ENCODE measurements around the gene KLK3. TPM values are rescaled to one million over a fixed set of nuclear protein-coding genes. Genes with fewer than 3 reads are reported as not detected.

KLK3 gene
- total and polyA plus RNA-seq, 2 experiments from 2014 or later: not detected

DNA sequence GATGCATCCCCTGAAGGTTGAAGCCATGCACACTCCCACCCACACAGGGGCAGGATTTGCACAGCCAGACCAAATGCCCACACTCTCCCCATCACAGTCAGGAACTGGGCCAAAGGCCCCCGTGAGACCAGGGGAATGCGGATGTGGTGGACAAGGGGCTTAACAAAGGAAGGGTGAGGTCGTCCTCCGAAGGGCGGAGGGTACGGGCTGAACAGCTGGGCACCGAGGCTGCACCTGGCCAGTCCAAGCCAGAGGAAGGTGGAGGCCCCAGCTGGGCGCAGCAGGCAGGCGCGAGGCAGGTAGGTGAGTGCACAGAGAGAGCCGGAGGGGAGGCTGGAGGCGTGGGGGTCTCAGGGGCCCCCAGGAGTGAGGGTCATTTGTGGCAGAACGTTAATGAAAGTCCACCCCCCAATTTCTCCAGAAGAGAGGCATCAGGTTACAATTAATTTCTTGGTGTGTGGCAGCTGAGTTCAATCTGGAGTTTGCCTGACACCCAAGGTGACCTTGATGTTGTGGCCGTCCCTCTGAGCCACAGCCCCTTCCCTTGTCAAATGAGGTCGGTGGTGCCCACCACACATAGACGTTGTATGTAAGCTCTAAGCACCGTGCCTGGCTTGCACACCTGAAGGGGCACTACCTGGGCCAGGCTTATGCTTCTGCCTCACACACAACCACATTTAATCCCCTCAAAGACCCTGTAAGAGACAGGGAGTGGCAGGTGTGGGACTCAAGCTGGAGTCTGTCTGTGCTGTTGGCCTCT lies 24.3 kb upstream of the KLK3 start:
- Histone ChIP-seq H3K4me1 (ENCODE audit: insufficient read depth) (peaks cover 4% of the 10 kb centered on the region), H3K27ac (no peak overlapping the region), H3K9me2 (replicated peaks; ENCODE audit: insufficient read depth) (no peaks in the 10 kb centered on the region), H3K4me3 (no peak overlapping the region), H3K4me2 (no peak overlapping the region), H3K79me2 (no peaks in the 10 kb centered on the region), H4K20me1 (ENCODE audit: insufficient read depth, poor library complexity, severe bottlenecking) (no peaks in the 10 kb centered on the region), H3K27me3 (no peaks in the 10 kb centered on the region), H3K36me3 (replicated peaks; ENCODE audit: insufficient read depth, low read depth) (no peaks in the 10 kb centered on the region), H3K9me3 (ENCODE audit: low read depth) (no peaks in the 10 kb centered on the region), H2AFZ (no peak overlapping the region)
- TF ChIP-seq, protein P1, sequence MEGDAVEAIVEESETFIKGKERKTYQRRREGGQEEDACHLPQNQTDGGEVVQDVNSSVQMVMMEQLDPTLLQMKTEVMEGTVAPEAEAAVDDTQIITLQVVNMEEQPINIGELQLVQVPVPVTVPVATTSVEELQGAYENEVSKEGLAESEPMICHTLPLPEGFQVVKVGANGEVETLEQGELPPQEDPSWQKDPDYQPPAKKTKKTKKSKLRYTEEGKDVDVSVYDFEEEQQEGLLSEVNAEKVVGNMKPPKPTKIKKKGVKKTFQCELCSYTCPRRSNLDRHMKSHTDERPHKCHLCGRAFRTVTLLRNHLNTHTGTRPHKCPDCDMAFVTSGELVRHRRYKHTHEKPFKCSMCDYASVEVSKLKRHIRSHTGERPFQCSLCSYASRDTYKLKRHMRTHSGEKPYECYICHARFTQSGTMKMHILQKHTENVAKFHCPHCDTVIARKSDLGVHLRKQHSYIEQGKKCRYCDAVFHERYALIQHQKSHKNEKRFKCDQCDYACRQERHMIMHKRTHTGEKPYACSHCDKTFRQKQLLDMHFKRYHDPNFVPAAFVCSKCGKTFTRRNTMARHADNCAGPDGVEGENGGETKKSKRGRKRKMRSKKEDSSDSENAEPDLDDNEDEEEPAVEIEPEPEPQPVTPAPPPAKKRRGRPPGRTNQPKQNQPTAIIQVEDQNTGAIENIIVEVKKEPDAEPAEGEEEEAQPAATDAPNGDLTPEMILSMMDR (IDR thresholded peaks at IDR 0.05; ENCODE audit: poor library complexity): no peak
- no peak for TF ChIP-seq EZH2phosphoT487 (IDR thresholded peaks at IDR 0.05; ENCODE audit: low read depth, severe bottlenecking, unreplicated experiment)
- no peak for TF ChIP-seq EZH2 (IDR thresholded peaks at IDR 0.05; ENCODE audit: borderline replicate concordance)
- DNase-seq (ENCODE audit: low spot score): no peak
- 64% methylated on average over 17 of the region's 17 CpGs for WGBS (ENCODE audit: low lambda C conversion rate, missing lambda C conversion rate)

DNA sequence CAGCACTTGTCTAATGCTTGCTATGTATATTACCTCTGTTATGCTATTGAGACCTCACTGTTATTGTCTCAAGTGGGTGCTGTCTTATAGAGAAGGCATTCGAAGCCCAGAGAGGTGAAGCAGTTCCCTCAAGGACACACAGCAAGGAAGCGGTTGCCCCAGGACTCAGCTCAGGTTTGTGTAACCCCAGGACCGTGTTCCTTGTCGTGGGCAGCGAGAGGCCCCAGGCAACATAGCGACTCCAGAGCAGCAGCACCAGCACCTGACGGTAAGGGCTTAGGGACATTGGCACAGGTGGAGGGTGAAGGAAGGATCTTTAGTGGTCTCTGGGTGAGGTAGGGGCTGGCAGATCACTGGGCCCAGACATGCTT lies 23.7 kb upstream of the KLK3 start:
- no peak for DNase-seq (ENCODE audit: low spot score)
- WGBS (ENCODE audit: low lambda C conversion rate, missing lambda C conversion rate): 77% methylated on average over 7 of the region's 7 CpGs
- Histone ChIP-seq H3K27ac (no peak overlapping the region), H3K9me2 (replicated peaks; ENCODE audit: insufficient read depth) (no peaks in the 10 kb centered on the region), H3K4me2 (no peak overlapping the region), H2AFZ (no peak overlapping the region), H3K9me3 (ENCODE audit: low read depth) (no peaks in the 10 kb centered on the region), H3K79me2 (no peaks in the 10 kb centered on the region), H3K36me3 (replicated peaks; ENCODE audit: insufficient read depth, low read depth) (no peaks in the 10 kb centered on the region), H3K27me3 (no peaks in the 10 kb centered on the region), H3K4me1 (ENCODE audit: insufficient read depth) (peaks cover 6% of the 10 kb centered on the region), H4K20me1 (ENCODE audit: insufficient read depth, poor library complexity, severe bottlenecking) (no peaks in the 10 kb centered on the region), H3K4me3 (no peak overlapping the region)
- no peak for TF ChIP-seq EZH2phosphoT487 (IDR thresholded peaks at IDR 0.05; ENCODE audit: low read depth, severe bottlenecking, unreplicated experiment)
- no peak for TF ChIP-seq EZH2 (IDR thresholded peaks at IDR 0.05; ENCODE audit: borderline replicate concordance)

DNA sequence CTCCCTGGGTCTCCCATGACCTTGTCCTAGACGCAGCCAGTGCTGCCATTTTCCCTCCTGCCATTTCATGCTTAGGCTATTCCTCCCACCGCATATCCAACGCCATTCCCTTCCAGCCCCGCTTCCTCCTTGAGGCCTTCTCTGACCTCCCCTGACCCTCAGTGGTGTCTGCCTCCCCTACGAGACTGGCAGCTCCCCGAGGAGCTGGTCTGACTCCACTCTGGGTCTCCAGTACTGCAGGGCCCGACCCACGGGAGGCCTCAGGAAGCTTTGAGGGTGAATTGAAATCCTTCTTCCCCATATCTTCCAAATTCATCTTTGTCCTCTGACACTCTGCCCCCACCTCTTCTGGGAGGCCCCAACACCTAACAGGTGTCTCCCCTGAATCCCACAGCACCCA lies 22.0 kb upstream of the KLK3 start:
- H3K9me2 ChIP-seq (replicated peaks; ENCODE audit: insufficient read depth): no peaks in the 10 kb centered on the region
- H3K9me3 ChIP-seq (ENCODE audit: low read depth): no peaks in the 10 kb centered on the region
- H4K20me1 ChIP-seq (ENCODE audit: insufficient read depth, poor library complexity, severe bottlenecking): no peaks in the 10 kb centered on the region
- no peak overlapping the region for H3K4me3 ChIP-seq
- peaks cover 6% of the 10 kb centered on the region for H3K4me1 ChIP-seq (ENCODE audit: insufficient read depth)
- H3K36me3 ChIP-seq (replicated peaks; ENCODE audit: insufficient read depth, low read depth): no peaks in the 10 kb centered on the region
- no peak overlapping the region for H3K27ac ChIP-seq
- no peak overlapping the region for H2AFZ ChIP-seq
- no peak overlapping the region for H3K4me2 ChIP-seq
- WGBS (ENCODE audit: low lambda C conversion rate, missing lambda C conversion rate): 90% methylated on average over 8 of the region's 8 CpGs
- TF ChIP-seq, protein P1 (IDR thresholded peaks at IDR 0.05; ENCODE audit: poor library complexity): no peak
- TF ChIP-seq EZH2 (IDR thresholded peaks at IDR 0.05; ENCODE audit: borderline replicate concordance): no peak
- no peak for TF ChIP-seq EZH2phosphoT487 (IDR thresholded peaks at IDR 0.05; ENCODE audit: low read depth, severe bottlenecking, unreplicated experiment)
- no peak for DNase-seq (ENCODE audit: low spot score)
- H3K27me3 ChIP-seq: no peaks in the 10 kb centered on the region
- no peaks in the 10 kb centered on the region for H3K79me2 ChIP-seq

DNA sequence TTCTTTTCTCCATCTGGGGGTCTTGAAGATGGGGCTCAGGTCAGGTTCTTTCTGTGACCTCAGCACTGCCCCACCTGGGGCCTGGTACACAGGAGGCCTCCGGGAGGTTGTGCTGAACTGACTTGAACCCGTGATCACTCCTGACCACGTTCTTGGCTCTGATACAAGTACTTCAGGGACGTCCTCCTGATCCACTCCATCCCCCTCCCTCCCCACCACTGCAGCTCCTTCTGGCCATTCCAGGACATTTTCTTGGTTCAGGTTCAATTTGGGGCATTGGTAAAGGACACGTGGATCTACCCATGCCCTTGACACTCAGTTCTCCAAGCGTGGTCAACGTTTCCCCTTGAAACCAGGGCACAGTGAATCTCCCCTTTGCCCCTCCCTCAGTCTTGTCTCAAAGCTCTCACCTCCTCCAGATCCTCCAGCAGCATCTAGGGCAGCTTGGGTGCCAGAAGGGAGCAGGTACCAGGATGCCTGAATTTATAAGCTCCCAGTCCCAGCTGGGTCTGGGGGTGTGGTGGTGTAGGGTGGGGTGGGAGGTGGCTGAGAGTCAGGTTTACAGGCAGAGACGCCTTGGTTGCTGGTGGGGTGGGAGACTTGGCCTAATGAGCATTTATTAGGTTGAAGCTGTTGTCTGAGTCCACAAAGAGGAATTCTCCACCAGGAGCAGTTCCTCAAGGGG lies 21.5 kb upstream of the KLK3 start, which contains the start of gene KLK15:
TSS of gene KLK15 (minus strand) at position 458 of the 685 bp plus-strand sequence. CDS start 2,082 bp downstream, outside the sequence.
- WGBS (ENCODE audit: low lambda C conversion rate, missing lambda C conversion rate): 85% methylated on average over 8 of the region's 8 CpGs
- DNase-seq (ENCODE audit: low spot score): no peak
- Histone ChIP-seq H3K27me3 (no peaks in the 10 kb centered on the region), H3K4me2 (no peak within 1 kb of the TSS), H4K20me1 (ENCODE audit: insufficient read depth, poor library complexity, severe bottlenecking) (no peaks in the 10 kb centered on the region), H3K27ac (no peak within 1 kb of the TSS), H3K9me3 (ENCODE audit: low read depth) (no peaks in the 10 kb centered on the region), H3K79me2 (no peaks in the 10 kb centered on the region), H2AFZ (no peak within 1 kb of the TSS), H3K9me2 (replicated peaks; ENCODE audit: insufficient read depth) (no peaks in the 10 kb centered on the region), H3K4me3 (no peak within 1 kb of the TSS), H3K36me3 (replicated peaks; ENCODE audit: insufficient read depth, low read depth) (no peaks in the 10 kb centered on the region), H3K4me1 (ENCODE audit: insufficient read depth) (peaks cover 6% of the 10 kb centered on the region)
- TF ChIP-seq EZH2 (IDR thresholded peaks at IDR 0.05; ENCODE audit: borderline replicate concordance): no peak
- TF ChIP-seq, protein P1 (IDR thresholded peaks at IDR 0.05; ENCODE audit: poor library complexity): no peak
- TF ChIP-seq EZH2phosphoT487 (IDR thresholded peaks at IDR 0.05; ENCODE audit: low read depth, severe bottlenecking, unreplicated experiment): no peak

All from hepatocyte (in vitro differentiated cells).